Hematopoietic multipotent progenitor cell treated with erythropoietin and hydrocortisone succinate and interleukin-3 and kit ligand, for 8 days (in vitro differentiated cells): ENCODE results near the gene CLCN7.
A peak's percentile ranks its signal among the peaks of the same experiment; 100 is the strongest.
"Not testable (repeated sequence)": the region's sequence is repeated elsewhere in the genome, so short reads cannot be mapped to it uniquely, and the experiment has no call there.

Source experiments
- DNase-seq: peaks from one replicate; pipeline ENCODE4 v3.0.0-alpha.2; 2015

The CLCN7 gene

GRCh38 chr16:1486551-1487390 lies 11.9 kb upstream of the CLCN7 start:
- DNase-seq = no peak

- no peak for DNase-seq
These were observed 11.1 kb upstream of the CLCN7 start for GRCh38 chr16:1485847-1486496.

GRCh38 chr16:1481906-1482835 lies 7.3 kb upstream of the CLCN7 start:
- no peak for DNase-seq

- DNase-seq = not testable (repeated sequence)
These were observed 4.1 kb upstream of the CLCN7 start for GRCh38 chr16:1478937-1479336.

- DNase-seq = no peak
These were observed 2.2 kb upstream of the CLCN7 start for GRCh38 chr16:1477033-1477432.

GRCh38 chr16:1475552-1476114 lies 805 bp upstream of the CLCN7 start:
- no peak for DNase-seq

- DNase-seq = peak; percentile 38
These were observed 589 bp downstream of the CLCN7 start for GRCh38 chr16:1474082-1474795.

GRCh38 chr16:1472974-1473373 lies 1.9 kb downstream of the CLCN7 start:
- peak; percentile 76 for DNase-seq

- peak; percentile 30 for DNase-seq
These were observed 3.1 kb downstream of the CLCN7 start for GRCh38 chr16:1471569-1472194.

- DNase-seq = no peak
These were observed 4.2 kb downstream of the CLCN7 start for GRCh38 chr16:1470481-1471251.

- DNase-seq = no peak
These were observed 5.1 kb downstream of the CLCN7 start for GRCh38 chr16:1469693-1470201.

GRCh38 chr16:1469141-1469540 lies 5.7 kb downstream of the CLCN7 start:
- DNase-seq = not testable (repeated sequence)

GRCh38 chr16:1468426-1468810 lies 6.4 kb downstream of the CLCN7 start:
- no peak for DNase-seq

- no peak for DNase-seq
These were observed 7.8 kb downstream of the CLCN7 start for GRCh38 chr16:1466968-1467521.

GRCh38 chr16:1466054-1466453 lies 8.8 kb downstream of the CLCN7 start:
- DNase-seq = no peak

- DNase-seq = no peak
These were observed 9.3 kb downstream of the CLCN7 start for GRCh38 chr16:1465567-1465915.

GRCh38 chr16:1464894-1465566 lies 9.8 kb downstream of the CLCN7 start:
- DNase-seq = no peak

- no peak for DNase-seq
These were observed 10.5 kb downstream of the CLCN7 start for GRCh38 chr16:1464196-1464893.

GRCh38 chr16:1461146-1461545 lies 13.7 kb downstream of the CLCN7 start:
- no peak for DNase-seq
